ENCODE data around the gene CDK6.
"Not testable (repeated sequence)": the region's sequence is repeated elsewhere in the genome, so short reads cannot be mapped to it uniquely, and the experiment has no call there.

CDK6 gene

DNA sequence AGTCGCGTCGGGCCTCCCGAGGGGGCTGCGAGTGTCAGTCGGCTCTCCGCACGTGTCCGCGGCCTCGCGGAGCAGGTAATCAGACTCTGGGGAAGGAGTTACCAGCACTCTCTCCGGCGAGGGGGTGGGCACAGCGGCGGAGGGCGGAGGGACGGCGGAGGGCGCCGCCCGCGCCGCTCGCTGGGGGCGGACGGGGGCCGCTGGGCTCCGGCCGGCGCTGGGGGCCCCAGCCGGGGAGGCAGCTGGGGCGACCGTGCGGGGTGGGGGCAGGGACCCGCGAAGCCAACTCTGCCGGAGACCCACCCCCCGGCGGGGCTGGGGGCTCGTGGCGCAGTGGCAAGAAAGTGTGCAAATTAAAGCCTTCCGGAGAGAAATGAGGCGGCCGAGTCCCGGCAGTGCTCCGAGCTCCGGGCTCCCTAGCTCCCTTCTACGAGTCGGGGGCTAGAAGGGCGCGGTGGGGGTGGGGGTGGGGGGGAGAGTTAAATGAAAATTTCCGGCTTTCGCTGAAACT lies at the start of gene CDK6:
CDK6 (minus strand) TSS at position 85 of the 511 bp plus-strand sequence. CDS start 3,250 bp downstream, outside the sequence.
- H3K36me3 ChIP-seq (ENCODE audit: control insufficient read depth in 1 of 2, insufficient read depth in 2 of 2, low read length in 2 of 2), result no peaks in the 10 kb centered on the region
- H3K27me3 ChIP-seq (ENCODE audit: low read depth, low read length), result no peaks in the 10 kb centered on the region
- H3K27ac ChIP-seq (ENCODE audit: low read length), result peak within 1 kb of the TSS; percentile 94

DNA sequence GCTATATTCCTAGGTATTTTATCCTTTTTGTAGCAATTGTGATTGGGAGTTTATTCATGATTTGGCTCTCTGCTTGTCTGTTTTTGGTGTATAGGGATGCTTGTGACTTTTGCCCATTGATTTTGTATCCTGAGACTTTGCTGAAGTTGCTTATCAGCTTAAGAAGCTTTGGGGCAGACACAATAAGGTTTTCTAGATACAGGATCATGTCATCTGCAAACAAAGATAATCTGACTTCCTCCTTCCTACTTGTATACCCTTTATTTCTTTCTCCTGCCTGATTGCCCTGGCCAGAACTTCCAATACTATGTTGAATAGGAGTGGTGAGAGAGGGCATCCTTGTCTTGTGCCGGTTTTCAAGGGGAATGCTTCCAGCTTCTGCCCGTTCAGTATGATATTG lies 49.7 kb upstream of the CDK6 start:
- not testable (repeated sequence) for H3K4me1 ChIP-seq (ENCODE audit: control insufficient read depth in 1 of 2, insufficient read depth in 2 of 2, low read length in 2 of 2); H3K9me3 ChIP-seq (ENCODE audit: control insufficient read depth in 1 of 2, low read length in 2 of 2); H3K4me3 ChIP-seq (ENCODE audit: low read depth in 1 of 2, low read length in 2 of 2); H3K36me3 ChIP-seq (ENCODE audit: control insufficient read depth in 1 of 2, insufficient read depth in 2 of 2, low read length in 2 of 2); H3K27me3 ChIP-seq (ENCODE audit: low read depth, low read length); H3K27ac ChIP-seq (ENCODE audit: low read length)

More for the DNA sequence above, at the start of gene CDK6:
- Histone ChIP-seq H3K4me1 (ENCODE audit: control insufficient read depth in 1 of 2, insufficient read depth in 2 of 2, low read length in 2 of 2) (no peaks in the 10 kb centered on the region), H3K9me3 (ENCODE audit: control insufficient read depth in 1 of 2, low read length in 2 of 2) (no peaks in the 10 kb centered on the region), H3K4me3 (ENCODE audit: low read depth in 1 of 2, low read length in 2 of 2) (peak within 1 kb of the TSS; percentile 94 to 96)

DNA sequence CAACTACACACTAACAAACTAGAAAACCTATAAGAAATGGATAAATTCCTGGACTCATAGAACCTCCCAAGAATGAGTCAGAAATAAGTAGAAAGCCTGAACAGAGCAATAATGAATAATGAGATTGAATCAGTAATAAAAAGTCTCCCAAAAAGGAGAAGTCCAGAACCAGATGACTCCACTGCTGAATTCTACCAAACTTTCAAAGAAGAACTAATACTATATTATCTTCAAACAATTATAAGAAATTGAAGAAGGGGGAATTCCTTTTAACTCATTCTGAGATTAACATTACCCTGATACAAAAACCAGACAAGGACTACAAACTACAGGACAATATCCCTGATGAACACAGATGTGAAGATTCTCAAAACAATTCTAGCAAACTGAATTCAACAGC lies 47.8 kb upstream of the CDK6 start:
- no peaks in the 10 kb centered on the region for H3K4me1 ChIP-seq (ENCODE audit: control insufficient read depth in 1 of 2, insufficient read depth in 2 of 2, low read length in 2 of 2)
- peaks cover 0 to 8% of the 10 kb centered on the region in 2 donors for H3K9me3 ChIP-seq (ENCODE audit: control insufficient read depth in 1 of 2, low read length in 2 of 2)
- H3K4me3 ChIP-seq (ENCODE audit: low read depth in 1 of 2, low read length in 2 of 2), result no peak overlapping the region
- H3K36me3 ChIP-seq (ENCODE audit: control insufficient read depth in 1 of 2, insufficient read depth in 2 of 2, low read length in 2 of 2), result no peaks in the 10 kb centered on the region
- no peak overlapping the region for H3K27ac ChIP-seq (ENCODE audit: low read length)
- H3K27me3 ChIP-seq (ENCODE audit: low read depth, low read length), result no peaks in the 10 kb centered on the region

DNA sequence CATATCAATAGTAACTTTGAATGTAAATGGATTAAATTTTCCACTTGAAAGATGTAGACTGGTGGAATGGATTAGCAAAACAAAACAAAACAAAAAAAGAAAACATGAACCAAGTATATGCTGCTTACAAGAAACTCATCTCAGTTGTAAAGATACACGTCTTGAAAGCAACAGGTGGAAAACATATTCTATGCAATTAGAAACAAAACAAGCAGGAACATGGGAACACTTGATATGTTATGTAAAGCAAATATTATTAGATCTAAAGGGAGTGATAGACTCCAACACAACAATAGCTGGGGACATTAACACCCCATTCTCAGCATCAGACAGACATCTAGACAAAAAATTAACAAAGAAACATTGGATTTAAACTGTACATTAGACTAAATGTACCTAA lies 46.4 kb upstream of the CDK6 start:
- no peak overlapping the region for H3K4me3 ChIP-seq (ENCODE audit: low read depth in 1 of 2, low read length in 2 of 2)
- H3K27me3 ChIP-seq (ENCODE audit: low read depth, low read length), result no peaks in the 10 kb centered on the region
- peaks cover 0 to 8% of the 10 kb centered on the region in 2 donors for H3K9me3 ChIP-seq (ENCODE audit: control insufficient read depth in 1 of 2, low read length in 2 of 2)
- H3K4me1 ChIP-seq (ENCODE audit: control insufficient read depth in 1 of 2, insufficient read depth in 2 of 2, low read length in 2 of 2), result no peaks in the 10 kb centered on the region
- no peak overlapping the region for H3K27ac ChIP-seq (ENCODE audit: low read length)
- H3K36me3 ChIP-seq (ENCODE audit: control insufficient read depth in 1 of 2, insufficient read depth in 2 of 2, low read length in 2 of 2), result no peaks in the 10 kb centered on the region

DNA sequence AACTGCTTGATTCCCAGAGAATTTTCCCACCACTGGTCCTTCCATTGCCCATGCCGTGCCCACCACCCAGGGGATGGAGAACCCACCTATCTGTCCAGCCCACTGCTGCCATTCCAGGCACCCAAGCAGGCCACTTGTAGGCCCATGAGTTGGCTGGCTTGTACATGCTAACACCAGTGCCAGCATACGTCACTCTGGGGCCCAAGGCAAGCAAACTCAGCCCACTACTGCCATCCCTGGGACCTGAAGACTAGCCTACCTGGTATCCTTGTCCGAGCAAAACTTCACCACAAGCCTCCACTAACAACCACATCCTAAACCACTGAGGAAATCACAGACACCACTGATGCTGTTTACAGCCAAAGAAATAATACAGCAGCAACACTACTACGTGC lies 44.7 kb upstream of the CDK6 start:
- H3K27ac ChIP-seq (ENCODE audit: low read length), result no peak overlapping the region
- H3K36me3 ChIP-seq (ENCODE audit: control insufficient read depth in 1 of 2, insufficient read depth in 2 of 2, low read length in 2 of 2), result no peaks in the 10 kb centered on the region
- no peak overlapping the region for H3K4me3 ChIP-seq (ENCODE audit: low read depth in 1 of 2, low read length in 2 of 2)
- H3K27me3 ChIP-seq (ENCODE audit: low read depth, low read length), result no peaks in the 10 kb centered on the region
- no peaks in the 10 kb centered on the region for H3K4me1 ChIP-seq (ENCODE audit: control insufficient read depth in 1 of 2, insufficient read depth in 2 of 2, low read length in 2 of 2)
- H3K9me3 ChIP-seq (ENCODE audit: control insufficient read depth in 1 of 2, low read length in 2 of 2), result peaks cover 0 to 4% of the 10 kb centered on the region in 2 donors

DNA sequence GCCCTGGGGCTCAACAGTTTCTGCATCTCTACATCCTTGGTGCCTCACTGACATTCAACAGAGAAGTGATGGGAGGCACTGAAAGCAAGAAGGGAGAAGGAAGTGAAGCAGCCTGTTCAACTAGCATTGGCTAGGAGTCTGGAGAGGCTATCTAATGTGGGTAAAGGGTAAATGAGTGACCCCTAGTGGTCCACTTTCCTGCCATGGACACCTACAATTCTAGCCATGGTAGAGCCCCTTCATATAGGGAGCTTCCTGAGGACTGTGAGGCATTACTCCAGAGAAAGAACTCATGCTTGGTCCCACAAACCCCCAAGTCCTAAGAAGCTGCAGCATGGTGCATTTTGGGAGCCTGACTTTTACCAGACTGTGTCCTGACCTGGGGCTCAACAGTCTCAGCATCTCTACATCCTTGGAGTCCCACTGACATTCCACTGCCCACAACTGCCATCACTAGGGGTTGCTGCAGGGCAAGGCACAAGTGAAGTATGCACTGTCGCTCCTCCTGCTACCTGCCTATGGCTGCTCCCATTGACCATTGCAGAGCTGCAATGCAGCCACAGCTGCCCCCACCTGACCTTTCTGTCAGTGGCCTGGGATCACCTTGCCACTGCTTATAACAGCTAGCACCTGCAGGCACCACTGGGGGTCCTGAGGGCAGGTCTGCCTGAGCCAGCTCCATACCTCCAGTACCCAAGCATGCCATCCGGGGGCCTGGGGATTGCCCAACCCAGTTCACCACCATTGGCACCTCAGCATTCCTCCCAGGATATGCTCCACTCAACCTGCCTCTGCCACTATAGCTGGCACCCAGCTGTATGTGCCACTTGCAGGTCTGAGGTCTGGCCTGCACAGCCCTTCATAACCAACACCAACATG lies 44.1 kb upstream of the CDK6 start:
- Histone ChIP-seq H3K36me3 (ENCODE audit: control insufficient read depth in 1 of 2, insufficient read depth in 2 of 2, low read length in 2 of 2) (no peaks in the 10 kb centered on the region), H3K27me3 (ENCODE audit: low read depth, low read length) (no peaks in the 10 kb centered on the region), H3K4me1 (ENCODE audit: control insufficient read depth in 1 of 2, insufficient read depth in 2 of 2, low read length in 2 of 2) (no peaks in the 10 kb centered on the region), H3K9me3 (ENCODE audit: control insufficient read depth in 1 of 2, low read length in 2 of 2) (peaks cover 0 to 4% of the 10 kb centered on the region in 2 donors), H3K4me3 (ENCODE audit: low read depth in 1 of 2, low read length in 2 of 2) (no peak overlapping the region), H3K27ac (ENCODE audit: low read length) (no peak overlapping the region)

DNA sequence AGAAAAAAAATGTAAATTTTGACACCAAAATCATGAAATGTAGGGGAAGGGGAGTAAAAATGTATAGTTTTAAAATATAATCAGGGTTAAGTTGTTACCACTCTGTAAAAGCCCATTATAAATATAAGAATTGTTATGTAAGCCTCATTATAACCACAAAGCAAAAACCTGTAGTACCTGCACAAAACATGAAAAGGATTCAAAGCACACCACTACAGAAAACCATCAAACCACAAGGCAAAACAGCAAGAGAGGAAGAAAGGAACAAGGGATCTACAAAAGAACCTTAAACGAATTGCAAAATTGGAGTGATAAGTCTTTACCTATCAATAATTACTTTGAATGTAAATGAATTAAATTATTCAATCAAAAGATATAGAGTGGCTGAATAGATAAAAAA lies 41.0 kb upstream of the CDK6 start:
- H3K9me3 ChIP-seq (ENCODE audit: control insufficient read depth in 1 of 2, low read length in 2 of 2), result no peaks in the 10 kb centered on the region
- no peaks in the 10 kb centered on the region for H3K4me1 ChIP-seq (ENCODE audit: control insufficient read depth in 1 of 2, insufficient read depth in 2 of 2, low read length in 2 of 2)
- no peaks in the 10 kb centered on the region for H3K36me3 ChIP-seq (ENCODE audit: control insufficient read depth in 1 of 2, insufficient read depth in 2 of 2, low read length in 2 of 2)

DNA sequence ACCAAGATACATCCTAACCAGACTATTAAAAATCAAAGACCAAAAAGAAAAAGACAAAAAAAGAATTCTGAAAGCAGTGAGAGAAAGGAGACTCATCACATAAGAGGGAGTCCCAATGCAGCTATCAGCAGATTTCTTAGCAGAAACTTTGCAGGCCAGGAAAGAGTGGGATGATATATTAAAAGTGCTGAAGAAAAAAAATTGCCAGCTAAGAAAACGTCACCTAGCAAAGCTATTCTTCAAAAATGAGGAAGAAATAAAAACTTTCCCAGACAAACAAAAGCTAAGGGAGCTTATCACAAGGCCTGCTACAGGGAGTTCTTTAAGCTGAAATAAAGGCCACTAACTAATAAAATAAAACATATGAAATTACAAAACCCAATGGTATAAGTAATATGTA lies 40.5 kb upstream of the CDK6 start:
- Histone ChIP-seq H3K4me1 (ENCODE audit: control insufficient read depth in 1 of 2, insufficient read depth in 2 of 2, low read length in 2 of 2) (no peaks in the 10 kb centered on the region), H3K27ac (ENCODE audit: low read length) (no peak overlapping the region), H3K9me3 (ENCODE audit: control insufficient read depth in 1 of 2, low read length in 2 of 2) (no peaks in the 10 kb centered on the region), H3K27me3 (ENCODE audit: low read depth, low read length) (no peaks in the 10 kb centered on the region), H3K36me3 (ENCODE audit: control insufficient read depth in 1 of 2, insufficient read depth in 2 of 2, low read length in 2 of 2) (no peaks in the 10 kb centered on the region), H3K4me3 (ENCODE audit: low read depth in 1 of 2, low read length in 2 of 2) (no peak overlapping the region)

More for the DNA sequence above, 41.0 kb upstream of the CDK6 start:
- H3K27me3 ChIP-seq (ENCODE audit: low read depth, low read length), result no peaks in the 10 kb centered on the region
- no peak overlapping the region for H3K27ac ChIP-seq (ENCODE audit: low read length)
- H3K4me3 ChIP-seq (ENCODE audit: low read depth in 1 of 2, low read length in 2 of 2), result no peak overlapping the region

DNA sequence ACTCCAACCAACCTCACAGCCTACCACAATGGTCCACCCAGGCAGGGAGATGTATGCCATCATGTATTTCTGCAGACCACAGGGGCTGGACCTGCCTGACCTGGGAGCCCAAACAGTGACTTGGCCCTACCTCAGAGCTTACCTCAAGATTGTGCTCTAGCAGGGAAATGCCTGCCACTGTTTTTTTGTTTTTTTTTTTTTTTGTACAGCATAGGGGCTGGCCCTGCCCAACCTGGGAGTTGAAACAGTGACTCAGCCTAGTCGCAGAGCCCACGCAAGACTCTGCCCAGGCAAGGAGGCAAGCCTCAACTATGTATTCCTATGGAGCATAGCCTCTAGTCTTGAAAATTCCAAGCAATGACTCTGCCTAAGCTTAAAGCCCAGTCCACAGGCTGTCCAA lies 39.3 kb upstream of the CDK6 start:
- H3K9me3 ChIP-seq (ENCODE audit: control insufficient read depth in 1 of 2, low read length in 2 of 2), result no peaks in the 10 kb centered on the region
- no peaks in the 10 kb centered on the region for H3K27me3 ChIP-seq (ENCODE audit: low read depth, low read length)
- H3K4me3 ChIP-seq (ENCODE audit: low read depth in 1 of 2, low read length in 2 of 2), result no peak overlapping the region
- no peak overlapping the region for H3K27ac ChIP-seq (ENCODE audit: low read length)
- no peaks in the 10 kb centered on the region for H3K4me1 ChIP-seq (ENCODE audit: control insufficient read depth in 1 of 2, insufficient read depth in 2 of 2, low read length in 2 of 2)
- no peaks in the 10 kb centered on the region for H3K36me3 ChIP-seq (ENCODE audit: control insufficient read depth in 1 of 2, insufficient read depth in 2 of 2, low read length in 2 of 2)

DNA sequence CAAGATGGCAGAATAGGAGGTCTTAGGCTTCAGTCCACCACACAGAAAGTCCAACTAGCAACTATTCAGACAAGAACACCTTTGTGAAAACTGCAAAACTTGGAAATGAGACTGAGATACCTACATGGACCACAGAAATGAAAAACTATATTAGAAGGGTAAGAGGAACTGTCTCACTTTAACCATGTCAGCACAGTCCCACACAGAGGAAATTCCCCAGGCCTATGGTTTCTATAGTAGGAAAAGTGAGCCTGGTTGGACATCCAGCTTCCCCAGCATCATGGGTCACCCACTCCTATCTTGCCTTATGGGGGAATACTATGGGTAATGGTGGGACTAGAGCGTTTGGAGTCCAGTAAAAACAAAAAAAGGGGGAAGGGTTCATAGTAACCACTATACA lies 38.8 kb upstream of the CDK6 start:
- Histone ChIP-seq H3K9me3 (ENCODE audit: control insufficient read depth in 1 of 2, low read length in 2 of 2) (no peaks in the 10 kb centered on the region), H3K36me3 (ENCODE audit: control insufficient read depth in 1 of 2, insufficient read depth in 2 of 2, low read length in 2 of 2) (no peaks in the 10 kb centered on the region), H3K27me3 (ENCODE audit: low read depth, low read length) (no peaks in the 10 kb centered on the region), H3K4me1 (ENCODE audit: control insufficient read depth in 1 of 2, insufficient read depth in 2 of 2, low read length in 2 of 2) (no peaks in the 10 kb centered on the region), H3K4me3 (ENCODE audit: low read depth in 1 of 2, low read length in 2 of 2) (no peak overlapping the region), H3K27ac (ENCODE audit: low read length) (no peak overlapping the region)

DNA sequence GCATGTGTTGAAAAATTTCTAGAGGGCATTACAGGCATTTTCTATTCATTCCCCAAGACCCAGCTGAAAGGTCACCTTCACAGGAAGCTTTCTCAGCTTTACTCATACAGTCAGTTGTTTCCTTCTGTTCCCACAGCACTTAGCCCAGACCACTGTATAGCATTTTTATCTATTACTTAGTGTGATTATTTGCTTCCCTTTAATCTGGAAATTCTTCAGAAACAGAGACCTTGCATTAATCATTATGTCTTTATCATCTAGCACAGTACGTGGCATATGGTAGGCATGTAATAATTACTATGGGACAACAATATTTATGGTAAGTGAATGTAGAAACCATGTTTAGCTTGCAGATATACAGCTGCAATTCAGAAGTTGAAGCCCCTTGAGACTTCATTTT lies 38.2 kb upstream of the CDK6 start:
- Histone ChIP-seq H3K36me3 (ENCODE audit: control insufficient read depth in 1 of 2, insufficient read depth in 2 of 2, low read length in 2 of 2) (no peaks in the 10 kb centered on the region), H3K9me3 (ENCODE audit: control insufficient read depth in 1 of 2, low read length in 2 of 2) (no peaks in the 10 kb centered on the region), H3K27me3 (ENCODE audit: low read depth, low read length) (no peaks in the 10 kb centered on the region), H3K27ac (ENCODE audit: low read length) (no peak overlapping the region), H3K4me3 (ENCODE audit: low read depth in 1 of 2, low read length in 2 of 2) (no peak overlapping the region), H3K4me1 (ENCODE audit: control insufficient read depth in 1 of 2, insufficient read depth in 2 of 2, low read length in 2 of 2) (no peaks in the 10 kb centered on the region)

DNA sequence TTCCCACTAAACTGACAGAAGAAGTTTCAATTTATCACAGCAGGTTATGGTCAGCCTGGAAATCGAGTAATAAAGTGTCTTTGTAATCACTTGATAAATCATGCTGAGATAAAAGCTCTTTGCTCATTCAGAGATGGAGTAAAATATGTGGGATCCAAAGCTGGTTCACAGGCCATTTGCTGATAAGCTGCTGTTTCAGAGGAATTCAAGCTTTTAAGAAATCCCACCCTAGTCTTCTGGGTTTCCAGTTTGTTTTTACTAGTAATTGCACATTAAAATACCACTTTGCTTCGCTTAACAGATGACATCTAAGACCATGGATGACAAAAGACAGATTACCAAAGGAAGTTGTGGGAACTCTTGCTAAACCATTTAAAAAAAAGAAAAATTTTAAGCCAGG lies 37.4 kb upstream of the CDK6 start:
- H3K27me3 ChIP-seq (ENCODE audit: low read depth, low read length), result no peaks in the 10 kb centered on the region
- no peak overlapping the region for H3K4me3 ChIP-seq (ENCODE audit: low read depth in 1 of 2, low read length in 2 of 2)
- no peaks in the 10 kb centered on the region for H3K36me3 ChIP-seq (ENCODE audit: control insufficient read depth in 1 of 2, insufficient read depth in 2 of 2, low read length in 2 of 2)
- peaks cover 1 to 5% of the 10 kb centered on the region in 2 donors for H3K9me3 ChIP-seq (ENCODE audit: control insufficient read depth in 1 of 2, low read length in 2 of 2)
- H3K4me1 ChIP-seq (ENCODE audit: control insufficient read depth in 1 of 2, insufficient read depth in 2 of 2, low read length in 2 of 2), result no peaks in the 10 kb centered on the region
- H3K27ac ChIP-seq (ENCODE audit: low read length), result no peak overlapping the region

Measured in muscle layer of duodenum (tissue), 2 donors.